ENCODE results near the gene ABT1. TPM values are rescaled to one million over a fixed set of nuclear protein-coding genes. Genes with fewer than 3 reads are reported as not detected.

ABT1 gene
- total and polyA plus RNA-seq, 8 donors: 3.5 to 10.2 (median 5.6) TPM

DNA sequence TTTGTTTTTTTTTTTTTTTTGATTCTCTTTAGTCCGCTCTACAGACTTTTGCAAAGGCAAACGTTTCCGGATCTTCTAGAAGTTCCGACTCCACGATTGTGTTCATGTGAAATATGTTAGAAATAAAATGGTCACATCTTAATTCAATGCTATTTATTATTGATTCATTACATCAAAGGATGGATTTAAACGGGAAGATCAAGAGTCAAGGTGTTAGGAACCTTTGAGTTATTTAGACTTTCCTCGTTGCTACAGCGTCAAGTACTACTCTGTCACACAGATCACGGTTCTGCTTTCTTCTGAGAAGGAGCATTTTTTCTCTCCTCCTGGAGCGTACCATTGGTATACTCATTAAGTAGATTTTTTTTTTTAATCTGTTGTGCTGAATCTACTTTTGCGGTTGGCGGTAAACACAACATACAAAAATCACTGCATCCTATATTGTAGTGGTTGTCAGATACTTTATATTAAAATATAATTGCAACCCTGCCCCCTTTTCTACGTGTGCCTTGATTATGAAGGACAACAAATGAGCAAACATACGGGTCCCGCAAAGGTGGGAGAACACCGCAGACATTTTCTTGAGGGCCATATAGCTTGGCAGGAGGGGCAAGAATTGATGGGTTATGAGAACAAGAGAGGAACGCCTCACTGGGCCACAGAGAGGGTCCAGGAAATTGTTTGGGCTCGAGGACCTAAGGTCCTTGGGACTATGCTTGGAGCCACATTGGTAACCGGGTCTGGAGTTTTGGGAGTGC lies 41.1 kb upstream of the ABT1 start:
- Histone ChIP-seq H3K36me3 (no peaks in the 10 kb centered on the region), H3K4me1 (peaks cover 0 to 3% (median 0%) of the 10 kb centered on the region in 3 donors), H3K27me3 (no peaks in the 10 kb centered on the region), H3K4me3 (no peak overlapping the region), H3K9me3 (no peaks in the 10 kb centered on the region), H3K27ac (no peak overlapping the region)
- intact Hi-C loops (cut with DNase I): no loop called here
- 52 to 58% methylated on average over 19 of the region's 19 CpGs for WGBS, 2 donors
- ATAC-seq (no peak), FAIRE-seq (no peak), DNase-seq (no peak)
- TF ChIP-seq, protein P1, sequence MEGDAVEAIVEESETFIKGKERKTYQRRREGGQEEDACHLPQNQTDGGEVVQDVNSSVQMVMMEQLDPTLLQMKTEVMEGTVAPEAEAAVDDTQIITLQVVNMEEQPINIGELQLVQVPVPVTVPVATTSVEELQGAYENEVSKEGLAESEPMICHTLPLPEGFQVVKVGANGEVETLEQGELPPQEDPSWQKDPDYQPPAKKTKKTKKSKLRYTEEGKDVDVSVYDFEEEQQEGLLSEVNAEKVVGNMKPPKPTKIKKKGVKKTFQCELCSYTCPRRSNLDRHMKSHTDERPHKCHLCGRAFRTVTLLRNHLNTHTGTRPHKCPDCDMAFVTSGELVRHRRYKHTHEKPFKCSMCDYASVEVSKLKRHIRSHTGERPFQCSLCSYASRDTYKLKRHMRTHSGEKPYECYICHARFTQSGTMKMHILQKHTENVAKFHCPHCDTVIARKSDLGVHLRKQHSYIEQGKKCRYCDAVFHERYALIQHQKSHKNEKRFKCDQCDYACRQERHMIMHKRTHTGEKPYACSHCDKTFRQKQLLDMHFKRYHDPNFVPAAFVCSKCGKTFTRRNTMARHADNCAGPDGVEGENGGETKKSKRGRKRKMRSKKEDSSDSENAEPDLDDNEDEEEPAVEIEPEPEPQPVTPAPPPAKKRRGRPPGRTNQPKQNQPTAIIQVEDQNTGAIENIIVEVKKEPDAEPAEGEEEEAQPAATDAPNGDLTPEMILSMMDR (IDR thresholded peaks at IDR 0.05): no peak

DNA sequence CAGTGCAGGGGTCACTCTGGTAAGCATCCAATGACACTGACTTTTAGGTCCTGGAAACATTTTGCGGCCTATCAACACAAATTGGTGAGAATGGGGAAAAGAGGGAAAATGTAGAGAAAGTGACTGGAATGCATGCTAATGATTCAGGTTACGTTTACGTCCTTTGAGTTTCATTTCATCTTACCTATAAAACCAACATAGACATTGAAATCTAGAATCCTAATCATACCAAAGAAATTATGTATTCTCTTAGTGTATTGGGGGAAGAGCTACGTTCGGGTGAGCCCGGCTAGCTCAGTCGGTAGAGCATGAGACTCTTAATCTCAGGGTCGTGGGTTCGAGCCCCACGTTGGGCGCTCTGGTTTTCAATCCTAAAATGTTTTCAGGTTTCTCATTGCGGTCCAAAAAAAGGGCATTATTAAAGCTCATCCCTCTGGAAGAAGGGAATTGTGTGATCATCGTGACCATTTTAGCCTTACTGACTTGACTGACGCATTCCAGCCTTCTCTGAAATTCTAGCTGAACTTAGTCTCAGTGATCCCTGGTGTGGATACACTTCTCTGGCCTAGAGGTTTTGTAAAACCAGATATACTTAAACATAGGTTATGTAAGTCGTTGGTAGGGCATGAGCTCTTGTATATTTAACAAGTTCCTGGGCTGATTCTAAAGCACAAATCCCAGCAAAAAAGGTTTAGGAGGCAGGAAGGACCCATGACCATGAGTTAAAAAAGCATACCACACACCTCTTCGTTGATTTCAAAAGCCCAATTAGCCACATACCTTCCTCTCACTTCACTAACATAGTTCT lies 40.3 kb upstream of the ABT1 start:
- H3K4me3 ChIP-seq: no peak overlapping the region
- no peak for FAIRE-seq
- TF ChIP-seq, protein P1 (IDR thresholded peaks at IDR 0.05): no peak
- 29 to 33% methylated on average over 16 of the region's 16 CpGs for WGBS, 2 donors
- DNase-seq: peak in 1 of 6 donors; percentile 46
- H3K9me3 ChIP-seq: no peaks in the 10 kb centered on the region
- H3K36me3 ChIP-seq: no peaks in the 10 kb centered on the region
- no peak overlapping the region for H3K27ac ChIP-seq
- no peaks in the 10 kb centered on the region for H3K27me3 ChIP-seq
- H3K4me1 ChIP-seq: peaks cover 0 to 3% (median 0%) of the 10 kb centered on the region in 3 donors
- intact Hi-C loops (cut with DNase I): no loop called here
- no peak for ATAC-seq

DNA sequence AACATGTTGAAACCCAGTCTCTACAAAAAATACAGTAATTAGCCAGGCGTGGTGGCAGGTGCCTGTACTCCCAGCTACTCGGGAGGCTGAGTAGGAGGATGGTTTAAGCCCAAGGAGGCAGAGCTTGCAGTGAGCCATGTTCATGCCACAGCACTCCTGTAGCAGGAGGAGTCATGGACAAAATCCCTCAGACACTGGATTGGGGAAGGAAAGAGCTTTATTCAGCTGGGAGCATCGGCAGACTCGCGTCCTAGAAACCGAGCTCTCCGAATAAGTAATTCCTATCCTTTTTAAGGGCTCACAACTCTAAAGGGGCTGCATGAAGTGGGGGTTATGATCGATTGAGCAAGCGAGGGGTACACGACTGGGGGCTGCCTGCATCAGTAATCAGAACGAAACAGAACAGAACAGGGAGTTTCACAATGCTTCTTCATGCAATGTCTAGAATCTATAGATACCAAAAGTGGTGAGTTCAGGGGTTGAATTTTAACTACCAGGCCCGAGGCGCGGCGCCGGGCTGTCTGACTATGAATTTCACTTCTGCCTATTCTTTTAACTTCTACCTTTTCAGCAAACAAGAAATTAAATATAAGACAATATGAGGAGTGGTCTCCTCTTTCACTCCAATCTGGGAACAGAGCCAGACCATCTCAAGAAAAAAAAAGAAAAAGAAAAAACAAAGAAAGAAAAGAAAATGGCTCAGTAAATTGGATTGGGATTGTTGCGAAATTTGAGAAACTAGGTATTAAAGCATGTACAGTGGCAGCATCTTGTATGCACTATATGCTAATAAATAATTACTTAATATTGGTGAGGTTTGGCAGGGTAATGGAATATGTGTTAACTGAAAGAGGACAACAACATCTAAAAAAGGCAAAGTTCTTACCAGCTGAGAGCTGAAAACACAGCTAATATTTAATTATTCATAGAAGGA lies 35.0 kb upstream of the ABT1 start:
- ATAC-seq (no peak), DNase-seq (no peak), FAIRE-seq (no peak)
- TF ChIP-seq, protein P1 (IDR thresholded peaks at IDR 0.05): no peak
- WGBS, 2 donors: 75 to 87% methylated on average over 17 of the region's 17 CpGs
- Histone ChIP-seq H3K36me3 (no peaks in the 10 kb centered on the region), H3K27me3 (no peaks in the 10 kb centered on the region), H3K4me1 (no peaks in the 10 kb centered on the region), H3K9me3 (no peaks in the 10 kb centered on the region), H3K4me3 (no peak overlapping the region), H3K27ac (no peak overlapping the region)
- intact Hi-C loops (cut with DNase I): no loop called here

DNA sequence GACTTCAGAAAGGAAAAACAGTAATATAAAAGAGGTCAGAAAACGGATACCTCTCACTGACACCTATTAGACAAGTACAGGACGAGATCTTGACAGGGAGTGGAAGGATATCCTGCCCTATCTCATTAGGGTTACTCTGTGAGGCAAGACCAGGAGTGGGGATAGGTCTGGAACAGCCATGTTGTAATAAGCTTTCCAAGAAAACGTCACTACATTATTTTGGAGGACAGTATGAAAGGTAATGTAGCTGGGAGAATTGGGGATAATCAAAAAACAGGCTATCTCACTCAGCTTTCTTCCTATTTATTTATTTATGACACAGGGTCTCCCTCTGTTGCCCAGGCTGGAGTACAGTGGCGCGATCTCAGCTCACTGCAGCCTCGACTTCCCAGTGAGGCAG lies 33.3 kb upstream of the ABT1 start:
- TF ChIP-seq, protein P1 (IDR thresholded peaks at IDR 0.05): no peak

More for the DNA sequence above, 33.3 kb upstream of the ABT1 start:
- H3K36me3 ChIP-seq: no peaks in the 10 kb centered on the region
- H3K27ac ChIP-seq: no peak overlapping the region
- 61 to 64% methylated on average over 6 of the region's 6 CpGs for WGBS, 2 donors
- no peaks in the 10 kb centered on the region for H3K9me3 ChIP-seq
- FAIRE-seq: no peak
- H3K4me3 ChIP-seq: no peak overlapping the region
- intact Hi-C loops (cut with DNase I): no loop called here
- no peaks in the 10 kb centered on the region for H3K27me3 ChIP-seq
- peaks cover 0 to 5% (median 0%) of the 10 kb centered on the region in 3 donors for H3K4me1 ChIP-seq
- DNase-seq: no peak
- no peak for ATAC-seq

Data from pancreas (tissue), 10 donors.